PC-9 (cell line): ENCODE results near the gene DPYSL5. TPM values are rescaled to one million over a fixed set of nuclear protein-coding genes. Genes with fewer than 3 reads are reported as not detected.
"Not testable (repeated sequence)": the region's sequence is repeated elsewhere in the genome, so short reads cannot be mapped to it uniquely, and the experiment has no call there.

Experiments
- BruUV-seq: library from RNA; stranded (reverse); fragments of 400-500 nt; replicated peaks from 2 replicates; lab custom pipeline; 2021; lab: Mats Ljungman, UMichigan
- CTCF ChIA-PET: fragments of 300-600 bp; sonication (Branson Sonifier 250); formaldehyde crosslinking; loops from one replicate; lab custom pipeline; 2022; ENCODE audit warnings: antibody characterized with exemption; lab: Charles Lee
- POLR2A ChIA-PET: fragments of 300-600 bp; sonication (Branson Sonifier 250); formaldehyde crosslinking; loops from one replicate; lab custom pipeline; 2022; ENCODE audit warnings: antibody characterized with exemption; ENCODE audit not compliant: unreplicated experiment; lab: Charles Lee
- DNase-seq, 2 experiments: peaks; one replicate each; pipeline versions ENCODE4 v3.0.0 to v3.0.0-alpha.2; 2015 to 2022; ENCODE audit warnings: mixed read lengths in 1 of 2
- H2AFZ ChIP-seq: fragments of 200-600 bp; sonication (generic); 2 replicates; pipeline ENCODE4 v1.8.1; 2017; ENCODE audit warnings: antibody characterized with exemption
- H3F3A ChIP-seq: fragments of 200-600 bp; sonication (generic); 2 replicates; pipeline ENCODE4 v1.8.1; 2017; ENCODE audit warnings: antibody characterized with exemption, mild to moderate bottlenecking, low read depth; ENCODE audit not compliant: insufficient read depth
- H3K27ac ChIP-seq: fragments of 200-600 bp; sonication (generic); 2 replicates; pipeline ENCODE4 v1.6.1; 2016; ENCODE audit warnings: mixed run types
- H3K27me3 ChIP-seq: fragments of 200-600 bp; sonication (generic); 2 replicates; pipeline ENCODE4 v1.6.1; 2016; ENCODE audit warnings: low read depth, mixed run types; ENCODE audit not compliant: insufficient read depth
- H3K36me3 ChIP-seq: fragments of 200-600 bp; sonication (generic); 2 replicates; pipeline ENCODE4 v1.6.1; 2016; ENCODE audit warnings: low read depth, mixed run types
- H3K4me1 ChIP-seq: fragments of 200-600 bp; sonication (generic); replicated peaks from 2 replicates; pipeline ENCODE4 v1.6.1; 2016; ENCODE audit warnings: mixed run types; ENCODE audit not compliant: insufficient read depth
- H3K4me2 ChIP-seq: fragments of 200-600 bp; sonication (generic); 2 replicates; pipeline ENCODE4 v1.6.1; 2017; ENCODE audit warnings: mixed run types
- H3K4me3 ChIP-seq: fragments of 200-600 bp; sonication (generic); 2 replicates; pipeline ENCODE4 v1.6.1; 2016; ENCODE audit warnings: mixed run types
- H3K79me2 ChIP-seq: fragments of 200-600 bp; sonication (generic); 2 replicates; pipeline ENCODE4 v1.6.1; 2017; ENCODE audit warnings: low read depth, mixed run types
- H3K9me2 ChIP-seq: fragments of 200-600 bp; sonication (generic); 2 replicates; pipeline ENCODE4 v1.8.1; 2017; ENCODE audit warnings: mild to moderate bottlenecking; ENCODE audit not compliant: insufficient read depth
- H3K9me3 ChIP-seq: fragments of 200-600 bp; sonication (generic); 2 replicates; pipeline ENCODE4 v1.8.1; 2016; ENCODE audit warnings: low read depth; ENCODE audit not compliant: insufficient read depth
- H4K20me1 ChIP-seq: fragments of 200-600 bp; sonication (generic); 2 replicates; pipeline ENCODE4 v1.8.1; 2017; ENCODE audit not compliant: insufficient read depth
- EZH2 ChIP-seq: fragments of 200-600 bp; sonication (generic); IDR thresholded peaks from 2 replicates; pipeline ENCODE4 v1.8.0; 2017; ENCODE audit warnings: antibody characterized with exemption, low read depth
- intact Hi-C: fragments of 100-400 bp; cut with micrococcal nuclease; formaldehyde crosslinking; loops from one replicate; pipeline ENCODE4 v1.10.0; 2022; ENCODE audit not compliant: unreplicated experiment
- total RNA-seq: library from RNA; stranded (reverse); gene quantifications from 2 replicates; pipeline ENCODE4 v1.2.3, GENCODE V29; 2021
- TF ChIP-seq, protein P1 (sequence below): fragments of 200-600 bp; sonication (generic); conservative IDR thresholded peaks from 2 replicates; pipeline ENCODE4 v1.6.1; 2017; ENCODE audit warnings: mixed run types, antibody characterized with exemption, mild to moderate bottlenecking, moderate library complexity

Gene DPYSL5
- total RNA-seq, 1 experiment from 2014 or later: not detected

DNA sequence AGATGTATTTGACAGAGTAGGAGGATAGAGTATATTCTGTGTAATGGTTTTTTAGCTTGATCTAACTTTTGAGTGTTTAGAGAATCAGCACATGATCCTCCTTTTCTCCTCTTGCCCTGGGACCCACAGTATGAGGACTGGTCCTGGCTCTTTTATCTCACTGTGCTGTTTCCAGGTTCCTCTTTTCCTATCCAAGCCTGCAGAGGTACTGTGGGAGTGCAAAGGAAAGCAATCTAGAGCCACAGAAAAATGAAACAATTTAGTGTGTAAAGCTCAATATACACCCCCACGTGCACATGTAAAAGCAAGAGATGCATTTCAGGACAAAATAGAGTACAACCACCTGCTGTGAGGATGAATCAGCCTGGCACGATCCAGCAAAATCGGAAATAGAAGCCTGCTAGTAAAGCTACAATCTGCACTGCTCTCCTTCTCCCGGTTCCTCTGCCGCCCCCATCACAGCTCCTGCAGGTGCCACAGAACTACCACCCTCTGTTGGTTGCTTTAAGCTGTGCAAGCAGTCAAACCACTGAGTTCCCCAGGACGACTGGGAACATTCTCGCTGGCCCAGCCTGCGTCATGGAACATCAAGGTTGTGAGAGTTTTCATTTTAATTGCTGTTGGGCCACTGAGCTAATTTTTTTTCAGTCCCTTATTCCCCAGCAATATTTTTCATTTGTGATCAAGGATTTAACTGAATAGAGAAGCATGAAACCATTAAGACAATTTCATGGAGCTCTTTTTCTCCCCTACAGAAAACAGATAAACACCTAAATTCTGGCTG lies 74.7 kb downstream of the DPYSL5 start:
- no peaks in the 10 kb centered on the region for H3F3A ChIP-seq
- no TSS peak for BruUV-seq
- H3K27ac ChIP-seq: no peak overlapping the region
- H4K20me1 ChIP-seq: no peaks in the 10 kb centered on the region
- no peaks in the 10 kb centered on the region for H3K4me1 ChIP-seq
- H3K4me3 ChIP-seq: no peak overlapping the region
- CTCF ChIA-PET: interaction anchor here (0.6 to 0.9 kb wide), 4 partner anchors 11 to 158 kb away, joined by 3 to 5 read pairs (median 4); no protein-coding TSS in a partner anchor
- no peak overlapping the region for H2AFZ ChIP-seq
- no peaks in the 10 kb centered on the region for H3K9me3 ChIP-seq
- TF ChIP-seq, protein P1, sequence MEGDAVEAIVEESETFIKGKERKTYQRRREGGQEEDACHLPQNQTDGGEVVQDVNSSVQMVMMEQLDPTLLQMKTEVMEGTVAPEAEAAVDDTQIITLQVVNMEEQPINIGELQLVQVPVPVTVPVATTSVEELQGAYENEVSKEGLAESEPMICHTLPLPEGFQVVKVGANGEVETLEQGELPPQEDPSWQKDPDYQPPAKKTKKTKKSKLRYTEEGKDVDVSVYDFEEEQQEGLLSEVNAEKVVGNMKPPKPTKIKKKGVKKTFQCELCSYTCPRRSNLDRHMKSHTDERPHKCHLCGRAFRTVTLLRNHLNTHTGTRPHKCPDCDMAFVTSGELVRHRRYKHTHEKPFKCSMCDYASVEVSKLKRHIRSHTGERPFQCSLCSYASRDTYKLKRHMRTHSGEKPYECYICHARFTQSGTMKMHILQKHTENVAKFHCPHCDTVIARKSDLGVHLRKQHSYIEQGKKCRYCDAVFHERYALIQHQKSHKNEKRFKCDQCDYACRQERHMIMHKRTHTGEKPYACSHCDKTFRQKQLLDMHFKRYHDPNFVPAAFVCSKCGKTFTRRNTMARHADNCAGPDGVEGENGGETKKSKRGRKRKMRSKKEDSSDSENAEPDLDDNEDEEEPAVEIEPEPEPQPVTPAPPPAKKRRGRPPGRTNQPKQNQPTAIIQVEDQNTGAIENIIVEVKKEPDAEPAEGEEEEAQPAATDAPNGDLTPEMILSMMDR: peak; percentile 64
- no peak for TF ChIP-seq EZH2
- intact Hi-C loops: no loop called here
- no peaks in the 10 kb centered on the region for H3K36me3 ChIP-seq
- no peaks in the 10 kb centered on the region for H3K9me2 ChIP-seq
- H3K79me2 ChIP-seq: no peaks in the 10 kb centered on the region
- POLR2A ChIA-PET: interaction anchor here (0.5 kb wide), 1 partner anchor 1579 kb away, joined by 13 read pairs; no protein-coding TSS in a partner anchor
- DNase-seq: peak in 1 of 2 experiments; percentile 25
- H3K27me3 ChIP-seq: peaks cover 16% of the 10 kb centered on the region
- no peak overlapping the region for H3K4me2 ChIP-seq

DNA sequence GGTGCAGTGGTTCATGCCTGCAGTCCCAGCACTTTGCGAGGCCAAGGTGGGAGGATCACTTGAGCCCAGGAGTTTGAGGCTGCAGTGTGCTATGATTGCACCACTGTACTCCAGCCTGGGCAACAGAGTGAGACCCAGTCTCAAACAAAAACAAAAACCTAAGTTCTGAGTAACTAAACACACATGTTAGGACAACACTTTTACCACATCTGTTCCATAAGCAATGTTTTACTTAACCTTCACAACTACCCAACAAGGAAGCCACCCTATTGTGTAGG lies 75.2 kb downstream of the DPYSL5 start:
- intact Hi-C loops, BruUV-seq, POLR2A ChIA-PET, DNase-seq, H3K79me2 ChIP-seq, H3K4me1 ChIP-seq, H3K9me2 ChIP-seq, H3K4me2 ChIP-seq, H3K36me3 ChIP-seq, H3K4me3 ChIP-seq, H3F3A ChIP-seq, H3K27ac ChIP-seq, H4K20me1 ChIP-seq, H3K9me3 ChIP-seq, H2AFZ ChIP-seq: not testable (repeated sequence)
- CTCF ChIA-PET: interaction anchor here (0.9 kb wide), 1 partner anchor 11 kb away, joined by 3 read pairs; no protein-coding TSS in a partner anchor
- H3K27me3 ChIP-seq: peaks cover 21% of the 10 kb centered on the region

DNA sequence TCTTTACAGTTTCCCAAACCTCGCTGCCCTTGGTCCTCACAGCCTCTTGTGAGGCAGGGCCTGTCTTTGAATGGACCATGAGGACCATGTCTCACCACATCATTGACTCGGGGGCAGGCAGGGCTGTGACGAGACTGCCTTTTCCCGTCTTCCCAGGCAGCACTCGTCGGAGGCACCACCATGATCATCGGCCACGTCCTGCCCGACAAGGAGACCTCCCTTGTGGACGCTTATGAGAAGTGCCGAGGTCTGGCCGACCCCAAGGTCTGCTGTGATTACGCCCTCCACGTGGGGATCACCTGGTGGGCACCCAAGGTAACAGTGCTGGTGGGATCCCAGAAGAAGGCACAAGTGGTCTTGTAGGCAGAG lies 76.8 kb downstream of the DPYSL5 start:
- H3K4me3 ChIP-seq: no peak overlapping the region
- no peaks in the 10 kb centered on the region for H3K36me3 ChIP-seq
- no peaks in the 10 kb centered on the region for H3K4me1 ChIP-seq
- no peaks in the 10 kb centered on the region for H3F3A ChIP-seq
- no peak for DNase-seq
- no peaks in the 10 kb centered on the region for H3K79me2 ChIP-seq
- TF ChIP-seq EZH2: no peak
- TF ChIP-seq, protein P1: no peak
- H3K4me2 ChIP-seq: no peak overlapping the region
- peaks cover 20% of the 10 kb centered on the region; the same call in 1 of the 2 replicates for H3K27me3 ChIP-seq
- ChIA-PET POLR2A (no interaction called here), CTCF (no interaction called here)
- H3K27ac ChIP-seq: no peak overlapping the region
- BruUV-seq: no TSS peak
- H4K20me1 ChIP-seq: no peaks in the 10 kb centered on the region
- intact Hi-C loops: loop anchor here (5.0 kb wide), 1 partner anchor 72 kb away; no protein-coding TSS in a partner anchor
- H3K9me2 ChIP-seq: no peaks in the 10 kb centered on the region
- no peaks in the 10 kb centered on the region for H3K9me3 ChIP-seq
- H2AFZ ChIP-seq: no peak overlapping the region
